ENCODE results near the gene REN. TPM values are rescaled to one million over a fixed set of nuclear protein-coding genes. Genes with fewer than 3 reads are reported as not detected.

The REN gene
- total RNA-seq, 1 donor: not detected

DNA sequence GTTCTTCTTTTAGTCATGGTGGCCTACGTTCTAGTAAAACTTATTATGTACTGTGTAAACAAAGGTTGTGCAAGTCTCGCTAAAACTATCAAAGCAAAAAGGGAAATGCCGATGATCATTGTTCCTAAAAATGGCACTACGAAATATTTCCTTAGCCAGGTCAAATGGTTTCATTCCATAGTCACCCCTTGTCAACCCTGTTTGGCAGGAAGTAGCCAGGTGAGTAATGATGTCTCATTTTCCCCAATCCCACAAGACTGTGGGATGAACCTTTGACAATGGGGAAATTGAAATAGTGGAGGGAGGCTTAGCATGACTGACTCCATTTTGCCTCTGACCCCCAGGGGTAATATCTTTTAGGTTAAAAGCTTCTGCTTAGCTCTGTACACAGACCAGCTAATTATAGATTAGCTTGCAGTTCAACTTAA lies 5.6 kb upstream of the REN start:
- Histone ChIP-seq H3K27me3 (ENCODE audit: insufficient read depth, low read length) (peaks cover 3% of the 10 kb centered on the region), H2AFZ (ENCODE audit: low read length) (no peak overlapping the region), H3K4me3 (ENCODE audit: insufficient read depth, low read length) (no peak overlapping the region), H3K4me2 (ENCODE audit: insufficient read depth, low read length) (no peak overlapping the region), H3K9me3 (ENCODE audit: low read depth, low read length) (peaks cover 5% of the 10 kb centered on the region), H3K36me3 (ENCODE audit: insufficient read depth, low read length) (no peaks in the 10 kb centered on the region), H3K79me2 (ENCODE audit: insufficient read depth, low read length) (no peaks in the 10 kb centered on the region), H3K27ac (ENCODE audit: low read depth, low read length) (no peak overlapping the region), H3K4me1 (ENCODE audit: insufficient read depth, low read length) (peaks cover 13% of the 10 kb centered on the region), H4K20me1 (ENCODE audit: insufficient read depth, low read length) (no peaks in the 10 kb centered on the region)
- TF ChIP-seq CTCF (IDR thresholded peaks at IDR 0.05; ENCODE audit: extremely low read depth, low read depth, low read length): no peak
- no peak for DNase-seq (ENCODE audit: insufficient read length, low spot score, missing footprints)

DNA sequence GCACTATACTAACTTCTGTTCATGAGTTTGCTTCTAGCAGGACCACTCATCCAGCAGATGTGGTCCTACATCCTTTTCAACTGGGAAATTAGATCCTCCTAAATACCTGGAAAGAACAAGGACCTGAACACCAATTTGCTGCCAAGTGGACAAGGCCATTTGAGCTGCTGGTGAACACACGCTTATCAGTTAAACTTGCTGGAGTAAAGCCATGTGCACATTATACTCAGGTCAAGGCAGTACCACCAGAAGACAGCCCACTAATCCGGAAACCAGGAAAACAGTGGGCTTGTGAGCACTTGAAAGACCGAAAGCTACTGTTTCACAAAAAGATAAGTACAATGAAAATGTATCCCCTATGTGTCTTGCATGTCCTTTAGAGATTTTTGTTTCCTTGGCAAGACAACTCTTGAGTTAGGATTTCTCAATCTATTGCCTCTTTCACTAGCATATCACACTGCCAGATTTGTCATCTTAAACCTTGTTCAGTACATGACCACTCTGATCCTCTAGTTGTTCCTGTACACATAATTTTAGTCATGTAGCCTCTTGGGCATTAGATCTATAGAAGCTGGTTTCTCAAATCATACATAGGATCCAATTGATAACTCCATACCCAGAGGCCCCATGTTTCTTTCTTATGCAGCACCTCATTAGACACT lies 4.5 kb upstream of the REN start:
- Histone ChIP-seq H3K27ac (ENCODE audit: low read depth, low read length) (no peak overlapping the region), H4K20me1 (ENCODE audit: insufficient read depth, low read length) (no peaks in the 10 kb centered on the region), H3K9me3 (ENCODE audit: low read depth, low read length) (peaks cover 5% of the 10 kb centered on the region), H3K79me2 (ENCODE audit: insufficient read depth, low read length) (no peaks in the 10 kb centered on the region), H2AFZ (ENCODE audit: low read length) (no peak overlapping the region), H3K4me3 (ENCODE audit: insufficient read depth, low read length) (no peak overlapping the region), H3K4me1 (ENCODE audit: insufficient read depth, low read length) (peaks cover 13% of the 10 kb centered on the region), H3K4me2 (ENCODE audit: insufficient read depth, low read length) (no peak overlapping the region), H3K36me3 (ENCODE audit: insufficient read depth, low read length) (no peaks in the 10 kb centered on the region), H3K27me3 (ENCODE audit: insufficient read depth, low read length) (peaks cover under 1% of the 10 kb centered on the region)
- TF ChIP-seq CTCF (IDR thresholded peaks at IDR 0.05; ENCODE audit: extremely low read depth, low read depth, low read length): no peak
- no peak for DNase-seq (ENCODE audit: insufficient read length, low spot score, missing footprints)

DNA sequence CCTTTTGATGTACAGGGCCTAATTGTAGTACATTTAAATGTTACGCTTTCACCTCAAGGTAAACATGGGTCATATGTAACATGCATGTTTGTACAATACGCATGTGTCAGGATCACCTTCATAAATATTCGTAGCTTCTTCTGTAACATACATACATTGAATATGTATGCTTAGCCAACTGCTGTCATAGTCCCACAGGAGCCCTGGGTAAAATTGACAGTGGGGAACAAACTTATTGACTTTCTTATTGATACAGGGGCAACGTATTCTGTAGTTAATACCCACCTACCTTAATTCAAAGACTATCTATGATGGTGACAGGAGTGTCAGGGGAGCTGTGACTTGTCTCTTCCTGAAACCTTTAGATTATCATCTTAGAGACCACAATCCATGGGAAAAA lies 3.7 kb upstream of the REN start:
- Histone ChIP-seq H2AFZ (ENCODE audit: low read length) (no peak overlapping the region), H4K20me1 (ENCODE audit: insufficient read depth, low read length) (no peaks in the 10 kb centered on the region), H3K4me3 (ENCODE audit: insufficient read depth, low read length) (no peak overlapping the region), H3K4me1 (ENCODE audit: insufficient read depth, low read length) (peaks cover 13% of the 10 kb centered on the region), H3K4me2 (ENCODE audit: insufficient read depth, low read length) (no peak overlapping the region), H3K9me3 (ENCODE audit: low read depth, low read length) (peaks cover 5% of the 10 kb centered on the region), H3K27ac (ENCODE audit: low read depth, low read length) (no peak overlapping the region), H3K27me3 (ENCODE audit: insufficient read depth, low read length) (no peaks in the 10 kb centered on the region), H3K79me2 (ENCODE audit: insufficient read depth, low read length) (no peaks in the 10 kb centered on the region), H3K36me3 (ENCODE audit: insufficient read depth, low read length) (no peaks in the 10 kb centered on the region)
- no peak for DNase-seq (ENCODE audit: insufficient read length, low spot score, missing footprints)
- TF ChIP-seq CTCF (IDR thresholded peaks at IDR 0.05; ENCODE audit: extremely low read depth, low read depth, low read length): no peak

DNA sequence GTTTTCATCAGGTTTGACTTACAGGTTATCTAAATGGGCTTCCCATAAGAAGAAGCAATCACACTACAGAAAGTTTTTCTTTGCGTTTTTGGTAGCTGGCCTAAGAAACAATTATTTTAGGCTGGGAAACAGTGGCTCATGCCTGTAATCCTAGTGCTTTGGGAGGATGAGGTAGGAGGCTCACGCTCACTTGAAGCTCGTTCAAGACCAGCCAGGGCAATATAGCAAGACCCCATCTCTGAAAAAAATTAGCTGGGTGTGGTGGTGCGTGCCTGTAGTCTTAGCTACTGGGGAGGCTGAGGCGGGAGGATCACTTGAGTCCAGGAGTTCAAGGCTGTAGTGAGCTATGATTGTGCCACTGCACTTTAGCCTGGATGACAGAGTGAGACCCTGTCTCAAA lies 1.6 kb upstream of the REN start:
- Histone ChIP-seq H3K4me1 (ENCODE audit: insufficient read depth, low read length) (peaks cover 13% of the 10 kb centered on the region), H2AFZ (ENCODE audit: low read length) (no peak overlapping the region), H3K4me2 (ENCODE audit: insufficient read depth, low read length) (no peak overlapping the region), H3K4me3 (ENCODE audit: insufficient read depth, low read length) (no peak overlapping the region), H3K9me3 (ENCODE audit: low read depth, low read length) (peaks cover 5% of the 10 kb centered on the region), H4K20me1 (ENCODE audit: insufficient read depth, low read length) (no peaks in the 10 kb centered on the region), H3K79me2 (ENCODE audit: insufficient read depth, low read length) (no peaks in the 10 kb centered on the region), H3K27ac (ENCODE audit: low read depth, low read length) (no peak overlapping the region), H3K27me3 (ENCODE audit: insufficient read depth, low read length) (no peaks in the 10 kb centered on the region), H3K36me3 (ENCODE audit: insufficient read depth, low read length) (no peaks in the 10 kb centered on the region)
- no peak for TF ChIP-seq CTCF (IDR thresholded peaks at IDR 0.05; ENCODE audit: extremely low read depth, low read depth, low read length)
- DNase-seq (ENCODE audit: insufficient read length, low spot score, missing footprints): no peak

Data from osteoblast (primary cell).